Measurements from ENCODE around the gene NAA25. TPM values are rescaled to one million over a fixed set of nuclear protein-coding genes. Genes with fewer than 3 reads are reported as not detected.

NAA25 gene
- total and polyA plus RNA-seq, 9 of the 15 experiments (the other 6 are each of a cell fraction or from before 2014, with no cell fraction given) = 26.6 to 59.6 (median 48.9) TPM

DNA sequence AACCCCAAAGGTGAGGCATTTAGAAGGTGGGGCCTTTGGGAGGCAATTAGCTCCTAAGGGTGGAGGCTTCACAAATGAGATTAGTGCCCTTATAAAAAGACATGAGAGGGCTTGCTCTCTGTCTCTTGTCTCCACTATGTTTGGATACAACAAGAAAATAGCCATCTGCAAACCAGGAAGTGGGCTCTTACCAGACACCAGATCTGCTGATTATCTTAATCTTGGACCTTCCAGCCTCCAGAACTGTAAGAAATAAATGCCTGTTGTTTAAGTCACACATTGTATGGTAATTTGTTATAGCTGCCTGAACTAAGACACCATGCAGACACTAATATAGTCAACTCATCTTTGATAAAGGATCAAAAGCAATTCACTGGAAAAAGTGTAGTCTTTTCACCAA lies 130.0 kb downstream of the NAA25 start:
- ChIA-PET CTCF (ENCODE audit: low intra/inter-chr PET ratio) (no interaction called here), POLR2A (interaction anchor here (1.0 kb wide), 1 partner anchor 17 kb away, joined by 3 read pairs; no protein-coding TSS in a partner anchor)
- FAIRE-seq = no peak
- ATAC-seq = peak; percentile 40
- intact Hi-C loops (cut with micrococcal nuclease) (loop anchor here (5.0 kb wide), 1 partner anchor 34 kb away; the partner anchor contains the start of genes ERP29 and TMEM116), in situ Hi-C loops (cut with MboI) (no loop called here)
- Histone ChIP-seq H3K36me3 (ENCODE audit: control insufficient read depth, insufficient read depth, low read length) (no peaks in the 10 kb centered on the region; the same call in 2 of the 3 replicates), H3K4me3 (no peak overlapping the region), H3K79me2 (ENCODE audit: control insufficient read depth, insufficient read depth, low read length) (no peaks in the 10 kb centered on the region), H2AFZ (ENCODE audit: low read depth, low read length) (peak overlapping the region; percentile 41; the same call in 1 of the 2 replicates), H3K27ac (ENCODE audit: extremely low read depth, low read depth, low read length) (peak overlapping the region; percentile 67), H3K4me2 (ENCODE audit: insufficient read depth, low read length) (no peak overlapping the region), H3K9ac (ENCODE audit: insufficient read depth in 1 of 2, low read depth in 2 of 2, low read length in 2 of 2) (no peak overlapping the region), H3K9me1 (ENCODE audit: control insufficient read depth, insufficient read depth, low read length) (no peaks in the 10 kb centered on the region), H3K27me3 (ENCODE audit: control insufficient read depth in 2 of 2, insufficient read depth in 2 of 2, low read length in 2 of 2) (no peaks in the 10 kb centered on the region), H3K4me1 (replicated peaks in 1 of 2; ENCODE audit: control insufficient read depth in 2 of 2, insufficient read depth in 2 of 2, low read length in 2 of 2) (peaks cover 29 to 32% of the 10 kb centered on the region in 2 experiments), H3K9me3 (replicated peaks; ENCODE audit: control insufficient read depth, insufficient read depth, low read depth, low read length) (no peaks in the 10 kb centered on the region), H4K20me1 (replicated peaks; ENCODE audit: control insufficient read depth, insufficient read depth, low read length) (no peaks in the 10 kb centered on the region)
- DNase-seq (ENCODE audit: extremely low read depth in 1 of 4, low spot score in 3 of 4) = peak in 1 of 4 experiments; percentile 54
- BruUV-seq (replicated peaks) = no TSS peak
- TF ChIP-seq LARP7 (IDR thresholded peaks at IDR 0.05) (no peak), GATA2 (CRISPR knock-in tag; IDR thresholded peaks at IDR 0.05) (peak; percentile 70), C11orf30 (IDR thresholded peaks at IDR 0.05; ENCODE audit: low read depth) (0 out of 2 replicates have a peak, but pooled peaks have one; percentile 4), TAL1 (IDR thresholded peaks at IDR 0.05) (peak; percentile 31; the same call in 1 of the 2 replicates), MAFG (tag; conservative IDR thresholded peaks at IDR 0.05) (peak; percentile 41; the same call in 1 of the 2 replicates), SPI1 (IDR thresholded peaks at IDR 0.05; ENCODE audit: borderline replicate concordance, low read depth, low read length) (peak; percentile 85), MEIS2 (IDR thresholded peaks at IDR 0.05; ENCODE audit: partially characterized antibody) (peak; percentile 25), SMAD4 (CRISPR knock-in tag; conservative IDR thresholded peaks at IDR 0.05) (0 out of 2 replicates have a peak, but pooled peaks have one; percentile 20), TCF3 (CRISPR knock-in tag; IDR thresholded peaks at IDR 0.05) (peak; percentile 43; the same call in 1 of the 2 replicates), CXXC5 (CRISPR knock-in tag; IDR thresholded peaks at IDR 0.05) (peak; percentile 19; the same call in 1 of the 2 replicates), ELF1 (tag; IDR thresholded peaks at IDR 0.05) (peak; percentile 83), ZNF592 (IDR thresholded peaks at IDR 0.05) (peak; percentile 60; the same call in 1 of the 2 replicates), DPF2 (IDR thresholded peaks at IDR 0.05) (peak; percentile 44; the same call in 1 of the 2 replicates), SMARCC2 (IDR thresholded peaks at IDR 0.05; ENCODE audit: low read depth) (peak; percentile 53; the same call in 1 of the 2 replicates), ZNF644 (tag; IDR thresholded peaks at IDR 0.05; ENCODE audit: low read depth) (0 out of 2 replicates have a peak, but pooled peaks have one; percentile 25), GATAD2B (IDR thresholded peaks at IDR 0.05; ENCODE audit: borderline replicate concordance) (no peak), SMARCA4 (IDR thresholded peaks at IDR 0.05) (peak; percentile 63), CBFA2T3 (IDR thresholded peaks at IDR 0.05) (peak; percentile 61), ZNF134 (CRISPR knock-in tag; conservative IDR thresholded peaks at IDR 0.05) (0 out of 2 replicates have a peak, but pooled peaks have one; percentile 21), TEAD4 (IDR thresholded peaks at IDR 0.05; ENCODE audit: low read length) (peak; percentile 69), TEAD4 (CRISPR knock-in tag; IDR thresholded peaks at IDR 0.05; ENCODE audit: borderline replicate concordance) (no peak), XRCC3 (IDR thresholded peaks at IDR 0.05) (no peak), FOXA3 (CRISPR knock-in tag; conservative IDR thresholded peaks at IDR 0.05 in 1 of 2, IDR thresholded peaks at IDR 0.05 in 1 of 2) (no peak)
